ENCODE measurements around the gene PBXIP1. TPM values are rescaled to one million over a fixed set of nuclear protein-coding genes. Genes with fewer than 3 reads are reported as not detected.

The PBXIP1 gene
- polyA plus RNA-seq, 1 experiment: 83.1 TPM

GRCh38 chr1:154969246-154969645 lies 13.3 kb upstream of the PBXIP1 start:
- ChIA-PET POLR2A (interaction anchor here (0.6 kb wide), 1 partner anchor 10 kb away, joined by 5 read pairs; no protein-coding TSS in a partner anchor), CTCF (interaction anchor here (0.5 to 5.4 kb wide), 9 partner anchors 8 to 101 kb away, joined by 3 to 40 read pairs (median 14); partner anchors contain the start of genes ADAM15, PBXIP1 and PYGO2)
- no peak for DNase-seq (ENCODE audit: low read depth)

GRCh38 chr1:154968731-154969130 lies 12.8 kb upstream of the PBXIP1 start:
- POLR2A ChIA-PET: no interaction called here
- peak overlapping the region; percentile 73 for H3K4me3 ChIP-seq (ENCODE audit: low read depth, low read length)
- no peaks in the 10 kb centered on the region for H3K27me3 ChIP-seq (ENCODE audit: control insufficient read depth, insufficient read depth, low read length)
- H3K36me3 ChIP-seq (ENCODE audit: control insufficient read depth, insufficient read depth, low read length): peaks cover 32% of the 10 kb centered on the region
- CTCF ChIA-PET: interaction anchor here (1.0 to 5.4 kb wide), 7 partner anchors 7 to 102 kb away, joined by 3 to 40 read pairs (median 16); partner anchors contain the start of genes ADAM15, PBXIP1 and PYGO2
- no peak for TF ChIP-seq CTCF (IDR thresholded peaks at IDR 0.05; ENCODE audit: insufficient read depth, low read depth, low read length)
- no peak for DNase-seq (ENCODE audit: low read depth)

More at GRCh38 chr1:154969246-154969645, 13.3 kb upstream of the PBXIP1 start:
- no peak for TF ChIP-seq CTCF (IDR thresholded peaks at IDR 0.05; ENCODE audit: insufficient read depth, low read depth, low read length)
- H3K4me3 ChIP-seq (ENCODE audit: low read depth, low read length): peak overlapping the region; percentile 73
- H3K36me3 ChIP-seq (ENCODE audit: control insufficient read depth, insufficient read depth, low read length): peaks cover 30% of the 10 kb centered on the region
- H3K27me3 ChIP-seq (ENCODE audit: control insufficient read depth, insufficient read depth, low read length): no peaks in the 10 kb centered on the region

GRCh38 chr1:154967331-154967950 lies 11.5 kb upstream of the PBXIP1 start:
- no peak for TF ChIP-seq CTCF (IDR thresholded peaks at IDR 0.05; ENCODE audit: insufficient read depth, low read depth, low read length)
- no peak for DNase-seq (ENCODE audit: low read depth)
- CTCF ChIA-PET: interaction anchor here (1.5 to 5.4 kb wide), 3 partner anchors 11 to 50 kb away, joined by 9 to 40 read pairs (median 10); partner anchors contain the start of gene PBXIP1
- no peak overlapping the region for H3K4me3 ChIP-seq (ENCODE audit: low read depth, low read length)
- no peaks in the 10 kb centered on the region for H3K27me3 ChIP-seq (ENCODE audit: control insufficient read depth, insufficient read depth, low read length)
- POLR2A ChIA-PET: no interaction called here
- H3K36me3 ChIP-seq (ENCODE audit: control insufficient read depth, insufficient read depth, low read length): peaks cover 37% of the 10 kb centered on the region

GRCh38 chr1:154966111-154966510 lies 10.2 kb upstream of the PBXIP1 start:
- POLR2A ChIA-PET: interaction anchor here (0.6 kb wide), 1 partner anchor 28 kb away, joined by 4 read pairs; no protein-coding TSS in a partner anchor

More at GRCh38 chr1:154966111-154966510, 10.2 kb upstream of the PBXIP1 start:
- Histone ChIP-seq H3K27me3 (ENCODE audit: control insufficient read depth, insufficient read depth, low read length) (no peaks in the 10 kb centered on the region), H3K4me3 (ENCODE audit: low read depth, low read length) (no peak overlapping the region), H3K36me3 (ENCODE audit: control insufficient read depth, insufficient read depth, low read length) (peaks cover 38% of the 10 kb centered on the region)
- TF ChIP-seq CTCF (IDR thresholded peaks at IDR 0.05; ENCODE audit: insufficient read depth, low read depth, low read length): no peak
- DNase-seq (ENCODE audit: low read depth): no peak
- CTCF ChIA-PET: interaction anchor here (1.4 to 5.4 kb wide), 4 partner anchors 10 to 119 kb away, joined by 4 to 40 read pairs (median 8); partner anchors contain the start of gene PBXIP1

Measured in BJ (cell line).